ENCODE results near the gene SDCCAG8.

DNA sequence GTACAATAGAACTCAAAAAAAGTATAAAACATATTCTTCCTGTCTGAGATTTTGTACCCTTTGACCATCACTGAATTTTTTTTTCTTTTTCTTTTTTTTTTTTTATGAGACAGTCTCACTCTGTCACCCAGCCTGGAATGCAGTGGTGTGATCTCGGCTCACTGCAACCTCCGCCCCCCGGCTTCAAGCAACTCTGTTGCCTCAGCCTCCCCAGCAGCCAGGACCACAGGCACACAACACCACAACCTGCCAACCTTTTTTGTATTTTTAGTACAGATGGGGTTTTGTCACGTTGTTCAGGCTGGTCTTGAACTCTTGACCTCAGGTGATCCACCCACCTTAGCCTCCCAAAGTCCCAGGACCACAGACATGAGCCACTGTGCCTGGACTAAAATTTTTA is 10.4 kb downstream of the SDCCAG8 start:
- no peak for TF ChIP-seq FOXK2 (IDR thresholded peaks at IDR 0.05)
- TF ChIP-seq L3MBTL2 (conservative IDR thresholded peaks at IDR 0.05), result no peak
- TF ChIP-seq BHLHE40 (IDR thresholded peaks at IDR 0.05; ENCODE audit: borderline replicate concordance), result no peak
- no peak for TF ChIP-seq ARNT (IDR thresholded peaks at IDR 0.05)
- no peak for TF ChIP-seq TARDBP (IDR thresholded peaks at IDR 0.05)
- no peak for TF ChIP-seq FOXA1 (IDR thresholded peaks at IDR 0.05)
- TF ChIP-seq FOXM1 (IDR thresholded peaks at IDR 0.05; ENCODE audit: borderline replicate concordance), result no peak
- no peak for TF ChIP-seq ZNF384 (IDR thresholded peaks at IDR 0.05)
- TF ChIP-seq NFRKB (IDR thresholded peaks at IDR 0.05), result no peak
